Measurements from ENCODE around the gene TMEM151B. TPM values are rescaled to one million over a fixed set of nuclear protein-coding genes. Genes with fewer than 3 reads are reported as not detected.

Gene TMEM151B
- total and polyA plus RNA-seq, 2 of the 13 experiments (the other 11 are each of a cell fraction or from before 2014, with no cell fraction given) = not detected

DNA sequence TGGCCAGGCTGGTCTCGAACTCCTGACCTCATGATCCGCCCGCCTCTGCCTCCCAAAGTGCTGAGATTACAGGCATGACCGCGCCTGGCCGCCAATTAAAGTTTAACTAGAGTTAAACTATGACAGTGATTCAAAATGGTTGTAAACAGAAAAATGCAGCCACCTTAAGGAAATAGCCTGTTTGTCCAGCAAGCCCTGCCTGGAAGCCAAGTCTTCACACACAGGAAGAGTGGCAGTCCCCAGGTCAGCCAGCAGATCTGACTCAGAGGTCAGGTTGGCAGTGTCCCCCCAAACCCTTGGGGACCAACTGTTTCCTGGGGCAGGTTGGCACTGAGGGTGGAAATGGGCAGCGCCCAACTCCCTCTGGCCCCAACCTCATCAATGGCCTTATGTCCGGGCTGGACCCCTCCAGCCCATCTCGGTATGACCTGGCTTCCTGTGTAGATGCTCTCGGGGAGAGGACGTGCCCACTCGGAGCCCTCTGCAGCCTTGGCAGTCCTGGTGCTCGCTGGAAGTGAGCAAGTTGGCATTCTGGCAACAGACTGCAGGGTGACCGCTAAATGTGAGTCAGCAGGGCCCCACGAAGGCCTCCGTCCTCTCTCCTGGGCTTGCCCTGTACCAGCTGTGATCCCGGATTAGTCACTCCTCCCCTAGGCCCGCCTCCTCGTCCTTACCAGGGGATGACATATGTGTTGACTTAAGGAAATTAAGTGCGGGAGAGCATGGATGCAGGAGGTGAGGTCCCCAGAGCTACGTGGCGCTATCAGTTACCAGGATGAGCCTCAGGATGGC lies 33.0 kb upstream of the TMEM151B start (continued):
- TF ChIP-seq FOXP4 (CRISPR knock-in tag; IDR thresholded peaks at IDR 0.05) (0 out of 2 replicates have a peak, but pooled peaks have one; percentile 12), ZNF644 (CRISPR knock-in tag; IDR thresholded peaks at IDR 0.05; ENCODE audit: low read depth) (0 out of 2 replicates have a peak, but pooled peaks have one; percentile 16), CEBPG (CRISPR knock-in tag; IDR thresholded peaks at IDR 0.05) (no peak), IRF2 (CRISPR knock-in tag; IDR thresholded peaks at IDR 0.05) (no peak), POLR2G (IDR thresholded peaks at IDR 0.05; ENCODE audit: low read depth, low read length) (peak; percentile 80), MXD4 (CRISPR knock-in tag; IDR thresholded peaks at IDR 0.05) (peak; percentile 74; the same call in 1 of the 2 replicates), TBP (CRISPR knock-in tag; IDR thresholded peaks at IDR 0.05) (no peak), ZNF747 (CRISPR knock-in tag; IDR thresholded peaks at IDR 0.05; ENCODE audit: borderline replicate concordance) (no peak), MXD1 (CRISPR knock-in tag; IDR thresholded peaks at IDR 0.05) (0 out of 2 replicates have a peak, but pooled peaks have one; percentile 53), ZNF790 (CRISPR knock-in tag; IDR thresholded peaks at IDR 0.05; ENCODE audit: borderline replicate concordance) (no peak; the same call in 1 of the 2 replicates), KLF9 (CRISPR knock-in tag; IDR thresholded peaks at IDR 0.05; ENCODE audit: low read depth) (no peak), ZNF350 (CRISPR knock-in tag; IDR thresholded peaks at IDR 0.05; ENCODE audit: borderline replicate concordance, low read depth) (0 out of 2 replicates have a peak, but pooled peaks have one; percentile 85), MAFK (conservative IDR thresholded peaks at IDR 0.05 in 1 of 2, IDR thresholded peaks at IDR 0.05 in 1 of 2; ENCODE audit: low read length in 2 of 2) (peak; percentile 31 to 36; a peak in 2 of 4 replicates), ISX (CRISPR knock-in tag; conservative IDR thresholded peaks at IDR 0.05) (no peak), ZBTB7B (CRISPR knock-in tag; IDR thresholded peaks at IDR 0.05) (0 out of 2 replicates have a peak, but pooled peaks have one; percentile 14), ZNF598 (CRISPR knock-in tag; IDR thresholded peaks at IDR 0.05; ENCODE audit: borderline replicate concordance) (no peak), YEATS4 (CRISPR knock-in tag; IDR thresholded peaks at IDR 0.05; ENCODE audit: borderline replicate concordance) (peak; percentile 72; the same call in 1 of the 2 replicates), PHF20 (CRISPR knock-in tag; IDR thresholded peaks at IDR 0.05) (peak; percentile 59; the same call in 1 of the 2 replicates), MED1 (CRISPR knock-in tag; IDR thresholded peaks at IDR 0.05) (peak; percentile 33), MTA3 (CRISPR knock-in tag; IDR thresholded peaks at IDR 0.05) (no peak), GPN1 (CRISPR knock-in tag; IDR thresholded peaks at IDR 0.05; ENCODE audit: borderline replicate concordance) (no peak)
- TF ChIP-seq, protein P1, sequence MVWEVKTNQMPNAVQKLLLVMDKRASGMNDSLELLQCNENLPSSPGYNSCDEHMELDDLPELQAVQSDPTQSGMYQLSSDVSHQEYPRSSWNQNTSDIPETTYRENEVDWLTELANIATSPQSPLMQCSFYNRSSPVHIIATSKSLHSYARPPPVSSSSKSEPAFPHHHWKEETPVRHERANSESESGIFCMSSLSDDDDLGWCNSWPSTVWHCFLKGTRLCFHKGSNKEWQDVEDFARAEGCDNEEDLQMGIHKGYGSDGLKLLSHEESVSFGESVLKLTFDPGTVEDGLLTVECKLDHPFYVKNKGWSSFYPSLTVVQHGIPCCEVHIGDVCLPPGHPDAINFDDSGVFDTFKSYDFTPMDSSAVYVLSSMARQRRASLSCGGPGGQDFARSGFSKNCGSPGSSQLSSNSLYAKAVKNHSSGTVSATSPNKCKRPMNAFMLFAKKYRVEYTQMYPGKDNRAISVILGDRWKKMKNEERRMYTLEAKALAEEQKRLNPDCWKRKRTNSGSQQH (CRISPR knock-in tag; IDR thresholded peaks at IDR 0.05; ENCODE audit: low read depth) = no peak
- TF ChIP-seq, protein P2, sequence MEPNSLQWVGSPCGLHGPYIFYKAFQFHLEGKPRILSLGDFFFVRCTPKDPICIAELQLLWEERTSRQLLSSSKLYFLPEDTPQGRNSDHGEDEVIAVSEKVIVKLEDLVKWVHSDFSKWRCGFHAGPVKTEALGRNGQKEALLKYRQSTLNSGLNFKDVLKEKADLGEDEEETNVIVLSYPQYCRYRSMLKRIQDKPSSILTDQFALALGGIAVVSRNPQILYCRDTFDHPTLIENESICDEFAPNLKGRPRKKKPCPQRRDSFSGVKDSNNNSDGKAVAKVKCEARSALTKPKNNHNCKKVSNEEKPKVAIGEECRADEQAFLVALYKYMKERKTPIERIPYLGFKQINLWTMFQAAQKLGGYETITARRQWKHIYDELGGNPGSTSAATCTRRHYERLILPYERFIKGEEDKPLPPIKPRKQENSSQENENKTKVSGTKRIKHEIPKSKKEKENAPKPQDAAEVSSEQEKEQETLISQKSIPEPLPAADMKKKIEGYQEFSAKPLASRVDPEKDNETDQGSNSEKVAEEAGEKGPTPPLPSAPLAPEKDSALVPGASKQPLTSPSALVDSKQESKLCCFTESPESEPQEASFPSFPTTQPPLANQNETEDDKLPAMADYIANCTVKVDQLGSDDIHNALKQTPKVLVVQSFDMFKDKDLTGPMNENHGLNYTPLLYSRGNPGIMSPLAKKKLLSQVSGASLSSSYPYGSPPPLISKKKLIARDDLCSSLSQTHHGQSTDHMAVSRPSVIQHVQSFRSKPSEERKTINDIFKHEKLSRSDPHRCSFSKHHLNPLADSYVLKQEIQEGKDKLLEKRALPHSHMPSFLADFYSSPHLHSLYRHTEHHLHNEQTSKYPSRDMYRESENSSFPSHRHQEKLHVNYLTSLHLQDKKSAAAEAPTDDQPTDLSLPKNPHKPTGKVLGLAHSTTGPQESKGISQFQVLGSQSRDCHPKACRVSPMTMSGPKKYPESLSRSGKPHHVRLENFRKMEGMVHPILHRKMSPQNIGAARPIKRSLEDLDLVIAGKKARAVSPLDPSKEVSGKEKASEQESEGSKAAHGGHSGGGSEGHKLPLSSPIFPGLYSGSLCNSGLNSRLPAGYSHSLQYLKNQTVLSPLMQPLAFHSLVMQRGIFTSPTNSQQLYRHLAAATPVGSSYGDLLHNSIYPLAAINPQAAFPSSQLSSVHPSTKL (CRISPR knock-in tag; IDR thresholded peaks at IDR 0.05) = peak; percentile 37

All from HepG2 (cell line).